ENCODE data around the gene UNC119.

GRCh38 chr17:28509789-28510188 is 42.6 kb downstream of the UNC119 start:
- TF ChIP-seq CTCF (conservative IDR thresholded peaks at IDR 0.05; ENCODE audit: low read depth, low read length): no peak
- TF ChIP-seq EZH2 (IDR thresholded peaks at IDR 0.05; ENCODE audit: borderline replicate concordance, low read depth, low read length, poor library complexity, severe bottlenecking): no peak
